ENCODE data around the gene CIZ1.
"Not testable (repeated sequence)": the region's sequence is repeated elsewhere in the genome, so short reads cannot be mapped to it uniquely, and the experiment has no call there.

Gene CIZ1

DNA sequence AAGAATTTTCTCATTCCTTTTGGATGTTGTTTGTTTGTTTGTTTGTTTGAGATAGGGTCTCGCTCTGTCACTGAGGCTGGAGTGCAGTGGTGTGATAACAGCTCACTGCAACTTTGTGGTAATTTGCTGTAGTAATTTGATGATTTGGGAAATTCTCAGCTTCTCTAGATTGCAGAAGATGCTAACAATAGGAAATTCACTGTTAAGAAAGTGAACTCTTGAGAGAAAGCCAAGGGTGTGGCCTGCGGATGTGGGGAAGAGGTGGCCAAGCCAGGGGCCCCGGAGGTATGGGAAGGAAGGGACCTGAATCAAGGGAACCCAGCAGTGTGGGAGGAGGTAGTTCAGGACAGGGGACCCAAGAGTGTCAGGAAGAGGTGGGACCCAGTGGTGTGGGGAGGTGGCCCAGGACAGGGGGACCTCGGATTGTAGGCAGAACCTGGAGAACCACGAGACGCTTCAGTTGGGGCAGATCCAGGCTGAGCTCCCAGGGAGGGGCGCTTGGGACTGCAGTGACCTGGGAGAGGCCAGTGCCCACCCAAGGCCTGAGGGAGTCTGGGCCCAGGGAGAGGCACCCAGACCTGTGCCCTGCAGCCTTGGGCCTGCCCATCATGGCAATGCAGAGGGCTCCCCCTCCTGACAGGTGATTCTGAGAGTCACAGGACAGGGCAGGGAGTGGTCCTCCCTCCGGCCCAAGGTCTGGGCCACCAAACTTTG is 47.7 kb downstream of the CIZ1 start:
- no peaks in the 10 kb centered on the region for H3K9me3 Mint-ChIP-seq
- peaks cover 15% of the 10 kb centered on the region for H3K27me3 Mint-ChIP-seq
- no peaks in the 10 kb centered on the region for H3K36me3 Mint-ChIP-seq
- CTCF ChIA-PET, result no interaction called here
- H3K4me3 Mint-ChIP-seq, result no peak overlapping the region
- peaks cover 19% of the 10 kb centered on the region for H3K4me1 Mint-ChIP-seq
- peak overlapping the region; percentile 50 for H3K27ac Mint-ChIP-seq
- DNase-seq, result no peak

- no peak for DNase-seq
- no peak overlapping the region for H3K4me3 Mint-ChIP-seq
- no peaks in the 10 kb centered on the region for H3K9me3 Mint-ChIP-seq
- peaks cover 11% of the 10 kb centered on the region for H3K27me3 Mint-ChIP-seq
- no peaks in the 10 kb centered on the region for H3K36me3 Mint-ChIP-seq
- H3K27ac Mint-ChIP-seq, result peak overlapping the region; percentile 90
- peaks cover 19% of the 10 kb centered on the region for H3K4me1 Mint-ChIP-seq
- CTCF ChIA-PET, result interaction anchor here (1.1 to 1.7 kb wide), 3 partner anchors 12 to 18 kb away, joined by 3 to 6 read pairs (median 4); no protein-coding TSS in a partner anchor
Measured at GRCh38 chr9:128142596-128142995, 48.8 kb downstream of the CIZ1 start.

GRCh38 chr9:128142061-128142460 is 49.3 kb downstream of the CIZ1 start:
- H3K27ac Mint-ChIP-seq, result peak overlapping the region; percentile 90
- CTCF ChIA-PET, result interaction anchor here (1.1 to 1.7 kb wide), 3 partner anchors 12 to 17 kb away, joined by 3 to 6 read pairs (median 4); no protein-coding TSS in a partner anchor
- H3K4me3 Mint-ChIP-seq, result no peak overlapping the region

GRCh38 chr9:128141604-128142003 is 49.8 kb downstream of the CIZ1 start:
- Mint-ChIP-seq H3K4me3 (no peak overlapping the region), H3K27me3 (peaks cover 19% of the 10 kb centered on the region), H3K4me1 (peaks cover 19% of the 10 kb centered on the region), H3K36me3 (no peaks in the 10 kb centered on the region), H3K27ac (peak overlapping the region; percentile 90), H3K9me3 (no peaks in the 10 kb centered on the region)
- CTCF ChIA-PET, result interaction anchor here (1.1 to 1.7 kb wide), 3 partner anchors 11 to 17 kb away, joined by 3 to 6 read pairs (median 4); no protein-coding TSS in a partner anchor
- no peak for DNase-seq

More at GRCh38 chr9:128142061-128142460, 49.3 kb downstream of the CIZ1 start:
- peak; percentile 71 for DNase-seq
- Mint-ChIP-seq H3K4me1 (peaks cover 19% of the 10 kb centered on the region), H3K9me3 (no peaks in the 10 kb centered on the region), H3K36me3 (no peaks in the 10 kb centered on the region), H3K27me3 (peaks cover 17% of the 10 kb centered on the region)

GRCh38 chr9:128139621-128140020 is 51.8 kb downstream of the CIZ1 start:
- DNase-seq, result no peak
- CTCF ChIA-PET, result no interaction called here

GRCh38 chr9:128138001-128138400 is 53.4 kb downstream of the CIZ1 start:
- Mint-ChIP-seq H3K4me1 (peaks cover 34% of the 10 kb centered on the region), H3K27ac (no peak overlapping the region), H3K4me3 (no peak overlapping the region), H3K9me3 (no peaks in the 10 kb centered on the region), H3K27me3 (peaks cover 43% of the 10 kb centered on the region), H3K36me3 (no peaks in the 10 kb centered on the region)
- DNase-seq, result no peak
- CTCF ChIA-PET, result interaction anchor here (1.7 kb wide), 1 partner anchor 14 kb away, joined by 6 read pairs; no protein-coding TSS in a partner anchor

More at GRCh38 chr9:128139621-128140020, 51.8 kb downstream of the CIZ1 start:
- H3K27ac Mint-ChIP-seq, result no peak overlapping the region
- no peak overlapping the region for H3K4me3 Mint-ChIP-seq
- peaks cover 30% of the 10 kb centered on the region for H3K27me3 Mint-ChIP-seq
- no peaks in the 10 kb centered on the region for H3K9me3 Mint-ChIP-seq
- H3K4me1 Mint-ChIP-seq, result peaks cover 34% of the 10 kb centered on the region
- no peaks in the 10 kb centered on the region for H3K36me3 Mint-ChIP-seq

GRCh38 chr9:128136816-128137793 is 54.3 kb downstream of the CIZ1 start:
- H3K27me3 Mint-ChIP-seq, result peaks cover 52% of the 10 kb centered on the region
- no peak overlapping the region for H3K27ac Mint-ChIP-seq
- no peaks in the 10 kb centered on the region for H3K9me3 Mint-ChIP-seq
- H3K36me3 Mint-ChIP-seq, result no peaks in the 10 kb centered on the region
- H3K4me1 Mint-ChIP-seq, result peaks cover 28% of the 10 kb centered on the region
- no peak overlapping the region for H3K4me3 Mint-ChIP-seq
- no peak for DNase-seq
- CTCF ChIA-PET, result interaction anchor here (1.7 kb wide), 1 partner anchor 15 kb away, joined by 6 read pairs; no protein-coding TSS in a partner anchor

DNA sequence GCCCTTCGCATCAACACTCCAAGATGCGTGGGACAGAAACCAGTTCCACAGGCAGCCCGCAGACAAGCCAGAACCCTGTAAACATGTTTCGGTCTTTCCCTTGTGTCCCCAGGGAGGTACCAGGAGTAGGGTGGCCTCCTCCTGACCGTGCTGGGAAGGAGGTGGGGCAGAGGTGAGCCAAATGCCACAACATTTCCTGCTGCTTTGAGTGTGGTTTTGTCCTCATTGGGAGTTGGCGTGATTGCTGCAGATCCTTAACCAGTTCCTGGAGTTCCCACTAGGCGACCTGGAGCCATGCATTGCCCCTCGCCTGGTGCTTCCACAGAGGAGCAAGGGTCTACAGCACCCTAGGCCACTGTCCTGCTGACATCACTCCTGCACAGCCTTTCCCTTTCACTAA is 55.8 kb downstream of the CIZ1 start:
- H3K9me3 Mint-ChIP-seq, H3K4me3 Mint-ChIP-seq, H3K36me3 Mint-ChIP-seq, DNase-seq, H3K27ac Mint-ChIP-seq, CTCF ChIA-PET: not testable (repeated sequence)
- H3K4me1 Mint-ChIP-seq, result peaks cover 23% of the 10 kb centered on the region
- H3K27me3 Mint-ChIP-seq, result peaks cover 67% of the 10 kb centered on the region

- H3K9me3 Mint-ChIP-seq, H3K36me3 Mint-ChIP-seq, H3K4me3 Mint-ChIP-seq, H3K27ac Mint-ChIP-seq, DNase-seq, CTCF ChIA-PET: not testable (repeated sequence)
- Mint-ChIP-seq H3K4me1 (peaks cover 38% of the 10 kb centered on the region), H3K27me3 (peaks cover 63% of the 10 kb centered on the region)
Measured at GRCh38 chr9:128132139-128132538, 59.2 kb downstream of the CIZ1 start.

- H3K36me3 Mint-ChIP-seq, CTCF ChIA-PET, H3K9me3 Mint-ChIP-seq, H3K27ac Mint-ChIP-seq, DNase-seq, H3K4me3 Mint-ChIP-seq: not testable (repeated sequence)
- H3K4me1 Mint-ChIP-seq, result peaks cover 40% of the 10 kb centered on the region
- H3K27me3 Mint-ChIP-seq, result peaks cover 58% of the 10 kb centered on the region
Measured at GRCh38 chr9:128131346-128131745, 60.0 kb downstream of the CIZ1 start.

- Mint-ChIP-seq H3K36me3 (peaks cover 12% of the 10 kb centered on the region), H3K27me3 (peaks cover 53% of the 10 kb centered on the region), H3K4me1 (peaks cover 40% of the 10 kb centered on the region)
- not testable (repeated sequence) for H3K9me3 Mint-ChIP-seq, H3K4me3 Mint-ChIP-seq, H3K27ac Mint-ChIP-seq, DNase-seq
- CTCF ChIA-PET, result interaction anchor here (1.4 kb wide), 1 partner anchor 12 kb away, joined by 6 read pairs; no protein-coding TSS in a partner anchor
Measured at GRCh38 chr9:128130651-128131050, 60.7 kb downstream of the CIZ1 start.

- peaks cover 40% of the 10 kb centered on the region for H3K4me1 Mint-ChIP-seq
- peaks cover 47% of the 10 kb centered on the region for H3K27me3 Mint-ChIP-seq
- H3K36me3 Mint-ChIP-seq, result peaks cover 14% of the 10 kb centered on the region
- not testable (repeated sequence) for H3K9me3 Mint-ChIP-seq
- H3K4me3 Mint-ChIP-seq, result peak overlapping the region; percentile 65
- CTCF ChIA-PET, result interaction anchor here (0.8 to 1.9 kb wide), 4 partner anchors 12 to 29 kb away, joined by 3 to 7 read pairs (median 6); no protein-coding TSS in a partner anchor
- peak overlapping the region; percentile 75 for H3K27ac Mint-ChIP-seq
- DNase-seq, result peak; percentile 69
Measured at GRCh38 chr9:128129976-128130590, 61.3 kb downstream of the CIZ1 start.

GRCh38 chr9:128128836-128129590 is 62.4 kb downstream of the CIZ1 start:
- H3K27me3 Mint-ChIP-seq, result peaks cover 36% of the 10 kb centered on the region
- DNase-seq, result no peak
- no peaks in the 10 kb centered on the region for H3K9me3 Mint-ChIP-seq
- peaks cover 17% of the 10 kb centered on the region for H3K36me3 Mint-ChIP-seq
- CTCF ChIA-PET, result interaction anchor here (0.8 to 1.9 kb wide), 5 partner anchors 11 to 30 kb away, joined by 3 to 7 read pairs (median 3); no protein-coding TSS in a partner anchor
- H3K4me1 Mint-ChIP-seq, result peaks cover 42% of the 10 kb centered on the region
- H3K4me3 Mint-ChIP-seq, result peak overlapping the region; percentile 97
- peak overlapping the region; percentile 99 for H3K27ac Mint-ChIP-seq

All from activated naive CD4-positive, alpha-beta T cell treated with anti-CD3 and anti-CD28 coated beads, Interleukin-2, amount 10 ng/mL, durations not matched to agents 7 days and 5 days (primary cell).